Measurements from ENCODE around the gene SYNPR.
A peak's percentile ranks its signal among the peaks of the same experiment; 100 is the strongest.

SYNPR gene

GRCh38 chr3:63308072-63308471, 30.0 kb downstream of the SYNPR start:
- DNase-seq, result no peak

DNA sequence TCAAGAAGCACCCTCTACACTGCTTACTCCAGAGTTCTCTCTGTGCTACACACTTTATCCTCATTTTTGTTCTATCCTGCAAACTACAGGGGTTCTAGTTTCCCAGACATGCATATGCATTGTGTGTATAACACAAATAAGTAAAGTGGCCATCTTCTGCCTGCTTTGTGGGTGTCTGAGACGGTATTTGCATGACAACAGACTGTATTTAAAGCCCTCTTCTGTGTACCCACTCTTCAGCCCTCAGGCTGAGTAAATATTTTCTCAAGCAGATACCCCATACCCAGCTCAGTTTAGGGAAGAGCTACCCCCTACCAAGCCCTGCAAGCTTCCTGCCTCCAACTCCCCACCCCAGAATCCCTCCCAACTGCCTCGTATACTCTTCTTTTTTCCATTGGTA, 31.7 kb downstream of the SYNPR start:
- no peak for DNase-seq

- no peak for DNase-seq
Measured at GRCh38 chr3:63323766-63324165, 45.7 kb downstream of the SYNPR start.

GRCh38 chr3:63324621-63325020, 46.5 kb downstream of the SYNPR start:
- no peak for DNase-seq

DNA sequence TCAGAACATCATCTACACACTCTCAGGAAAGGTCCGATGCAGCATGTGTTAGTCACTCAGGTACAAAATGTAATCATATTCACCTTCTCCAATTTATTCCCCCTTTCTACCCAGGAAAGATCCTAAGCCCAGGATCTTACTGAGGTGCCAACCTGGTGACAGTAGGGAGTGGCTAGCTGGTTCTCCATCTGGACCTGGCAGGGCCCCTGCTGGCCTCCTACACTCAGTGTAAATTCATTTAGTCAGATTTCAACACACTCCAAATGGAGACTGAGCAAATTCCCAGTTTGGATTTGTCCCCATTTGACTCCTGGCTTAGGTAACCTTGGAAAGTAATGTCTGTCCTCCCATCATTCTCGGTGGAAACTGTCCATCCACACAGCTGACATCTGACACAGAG, 47.3 kb downstream of the SYNPR start:
- DNase-seq, result no peak

GRCh38 chr3:63328365-63328764, 50.3 kb downstream of the SYNPR start:
- no peak for DNase-seq

DNA sequence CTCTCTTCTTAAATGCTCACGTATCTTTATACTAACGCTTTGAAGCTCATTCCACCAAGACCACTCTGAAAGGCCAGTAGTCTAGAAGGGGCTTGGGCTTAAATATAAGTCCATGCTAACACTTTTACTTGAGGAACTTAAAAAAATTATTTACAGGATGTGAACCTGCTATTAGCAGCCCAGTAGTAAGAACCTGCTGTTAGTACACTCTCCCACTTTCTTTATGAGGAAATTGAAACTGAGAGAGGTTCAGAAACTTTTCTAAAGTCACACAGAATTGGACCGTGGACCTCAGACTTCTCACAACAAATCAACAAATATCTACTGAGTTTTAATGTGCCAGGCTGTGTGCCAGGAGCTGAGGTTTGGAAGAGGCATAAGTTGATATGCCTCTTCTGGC, 53.4 kb downstream of the SYNPR start:
- DNase-seq, result no peak

GRCh38 chr3:63333815-63334214, 55.7 kb downstream of the SYNPR start:
- no peak for DNase-seq

DNA sequence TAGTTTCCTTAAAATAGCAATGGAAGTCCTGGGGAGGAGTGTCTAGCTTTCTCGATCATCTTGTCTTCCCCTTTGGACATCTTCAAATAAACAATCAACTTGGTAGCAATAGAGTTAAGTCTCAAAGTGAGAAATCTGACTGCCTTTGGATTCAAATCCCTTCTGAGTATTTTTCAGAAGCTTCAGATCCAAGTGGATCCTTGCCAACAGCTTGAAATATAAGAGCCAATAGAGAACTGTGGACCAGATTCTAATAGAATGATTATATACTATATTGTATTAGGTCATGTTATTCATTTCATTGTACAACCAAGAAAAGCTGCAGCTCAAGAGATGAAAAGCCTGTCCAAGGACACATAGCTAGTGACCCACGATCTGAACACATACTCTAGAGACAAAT, 60.2 kb downstream of the SYNPR start:
- DNase-seq, result no peak

DNA sequence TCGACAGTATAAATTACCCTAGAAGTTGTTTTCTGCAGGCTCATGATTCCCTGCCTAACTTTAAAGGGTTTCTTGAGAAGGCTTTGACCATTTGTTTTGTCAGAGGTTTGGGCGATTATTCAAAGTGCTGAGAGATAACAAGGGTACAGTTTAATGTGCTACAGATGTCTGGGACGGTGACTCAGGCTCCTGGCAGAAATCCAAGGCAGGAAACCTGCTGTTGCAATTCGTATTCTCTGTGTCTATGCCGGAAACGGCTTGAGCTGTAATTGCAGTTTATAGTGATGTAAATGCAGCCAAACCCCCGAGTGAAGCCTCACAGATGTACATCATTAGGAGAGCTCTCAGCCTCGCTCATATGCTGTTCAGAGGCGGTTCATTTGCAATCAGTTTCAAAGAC, 65.6 kb downstream of the SYNPR start:
- DNase-seq, result peak; percentile 65

- peak; percentile 82 for DNase-seq
Measured at GRCh38 chr3:63344661-63345060, 66.6 kb downstream of the SYNPR start.

- peak; percentile 47 for DNase-seq
Measured at GRCh38 chr3:63349583-63350573, 71.8 kb downstream of the SYNPR start.

GRCh38 chr3:63351159-63352007, 73.3 kb downstream of the SYNPR start:
- DNase-seq, result peak; percentile 90

- DNase-seq, result no peak
Measured at GRCh38 chr3:63352008-63352279, 73.8 kb downstream of the SYNPR start.

DNA sequence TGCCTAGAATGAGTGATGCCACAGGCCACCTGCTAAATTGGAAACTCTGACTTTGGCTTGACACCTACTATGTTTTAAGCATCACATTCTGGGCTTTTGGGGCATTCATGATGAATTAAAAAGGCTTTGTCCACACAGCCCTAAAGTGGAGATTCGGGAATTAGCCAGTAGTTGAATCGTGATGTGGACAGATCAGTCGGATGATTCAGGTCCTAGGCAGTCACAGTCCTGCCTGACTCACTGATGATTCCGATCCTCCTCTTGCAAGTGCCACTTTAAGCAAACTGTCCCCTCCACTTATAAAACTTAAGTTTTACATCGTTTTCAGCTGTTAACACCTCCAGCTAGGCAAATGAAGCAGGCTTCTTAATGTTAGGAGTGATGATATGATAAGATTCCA, 75.3 kb downstream of the SYNPR start:
- DNase-seq, result no peak

GRCh38 chr3:63354160-63354559, 76.1 kb downstream of the SYNPR start:
- DNase-seq, result no peak

GRCh38 chr3:63355809-63356208, 77.7 kb downstream of the SYNPR start:
- no peak for DNase-seq

GRCh38 chr3:63364495-63364894, 86.4 kb downstream of the SYNPR start:
- no peak for DNase-seq

- no peak for DNase-seq
Measured at GRCh38 chr3:63364910-63365309, 86.8 kb downstream of the SYNPR start.

- no peak for DNase-seq
Measured at GRCh38 chr3:63365671-63366070, 87.6 kb downstream of the SYNPR start.

DNA sequence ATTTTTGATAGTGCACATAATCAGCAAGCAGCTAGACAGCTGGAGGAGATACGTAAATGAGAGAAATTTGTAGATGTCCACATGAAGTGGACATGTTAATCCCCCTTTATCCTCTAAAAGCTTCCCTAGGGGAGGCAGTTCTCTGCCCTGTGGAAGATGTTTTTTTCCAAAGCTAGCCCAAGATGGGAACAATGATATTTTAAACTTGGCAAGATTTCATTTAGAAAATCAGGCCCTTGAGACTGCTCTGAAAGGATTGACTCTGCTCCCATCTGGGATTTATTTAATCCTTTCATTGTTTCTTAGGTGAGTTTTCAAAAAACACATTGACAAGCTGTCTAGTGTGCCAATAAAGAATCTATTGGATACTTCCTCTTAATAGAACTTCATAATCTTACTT, 92.0 kb downstream of the SYNPR start:
- DNase-seq, result no peak

GRCh38 chr3:63383040-63383439, 104.9 kb downstream of the SYNPR start:
- DNase-seq, result no peak

DNA sequence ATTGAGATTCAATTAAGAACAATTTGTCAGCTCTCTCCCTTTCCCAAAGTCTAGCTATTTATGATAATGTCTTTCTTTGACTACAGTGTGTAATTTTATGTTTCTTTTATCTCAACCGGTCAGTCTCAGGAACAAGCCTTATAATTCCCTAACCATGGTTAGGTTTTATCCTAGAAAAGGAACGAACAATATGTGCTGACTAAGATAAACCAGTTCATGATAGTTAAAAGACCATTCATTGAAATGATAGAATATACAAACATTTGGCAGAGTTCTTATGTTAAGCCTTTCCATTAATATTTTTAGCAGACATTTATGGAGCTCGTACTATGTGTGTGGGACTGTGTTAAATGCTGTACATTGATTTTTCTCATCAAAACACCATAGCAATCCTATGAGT, 106.3 kb downstream of the SYNPR start:
- DNase-seq, result no peak

DNA sequence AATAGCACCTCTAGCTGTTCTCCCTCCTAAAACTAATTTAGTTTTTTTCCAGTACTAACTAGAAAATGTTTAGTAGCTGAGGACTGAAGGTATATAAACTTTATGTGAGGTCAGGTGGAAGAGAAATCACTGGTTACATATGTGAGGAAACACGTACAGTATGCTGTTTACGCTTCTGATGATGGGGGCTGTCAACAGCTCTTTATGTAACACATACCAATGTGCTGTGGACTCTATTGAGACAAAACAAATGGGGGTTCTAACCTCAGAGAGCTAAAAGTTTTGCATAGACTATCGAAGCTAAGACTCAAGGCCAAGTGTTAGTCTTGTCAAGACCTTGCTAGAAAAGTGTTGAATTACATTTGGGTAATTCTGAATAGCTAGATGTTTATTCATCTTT, 107.5 kb downstream of the SYNPR start:
- no peak for DNase-seq
